HEK293 (cell line): ENCODE data around the gene DHRS7.

ENCODE experiments used
- CTCF ChIP-seq: fragments of 450-650 bp; formaldehyde crosslinking; IDR thresholded peaks from 2 replicates; pipeline ENCODE4 v1.5.1; 2016; ENCODE audit warnings: missing biosample characterization, missing genetic modification characterization
- ZNF354C ChIP-seq: fragments of 450-650 bp; formaldehyde crosslinking; IDR thresholded peaks from 2 replicates; pipeline ENCODE4 v1.5.1; 2016; ENCODE audit warnings: missing biosample characterization, missing genetic modification characterization, low read depth, borderline replicate concordance
- ZNF362 ChIP-seq: fragments of 450-650 bp; formaldehyde crosslinking; IDR thresholded peaks from 2 replicates; pipeline ENCODE4 v1.5.1; 2016; ENCODE audit warnings: missing biosample characterization, missing genetic modification characterization
- ZNF394 ChIP-seq: fragments of 450-650 bp; formaldehyde crosslinking; IDR thresholded peaks from 2 replicates; pipeline ENCODE4 v1.5.1; 2016; ENCODE audit warnings: missing biosample characterization, missing genetic modification characterization, mild to moderate bottlenecking, moderate library complexity, borderline replicate concordance
- ZNF645 ChIP-seq: fragments of 450-650 bp; formaldehyde crosslinking; IDR thresholded peaks from 2 replicates; pipeline ENCODE4; 2016; ENCODE audit warnings: missing biosample characterization, missing genetic modification characterization

GRCh38 chr14:60151715-60152114 is 13.5 kb downstream of the DHRS7 start:
- no peak for TF ChIP-seq ZNF354C (tag by site-specific recombination)
- no peak for TF ChIP-seq ZNF394
- TF ChIP-seq ZNF645 (tag by site-specific recombination): no peak
- no peak for TF ChIP-seq ZNF362 (tag by site-specific recombination)
- no peak for TF ChIP-seq CTCF
